H1 (cell line): ENCODE results near the gene OLA1. TPM values are rescaled to one million over a fixed set of nuclear protein-coding genes. Genes with fewer than 3 reads are reported as not detected.

Experiments
- CTCF ChIA-PET: fragments of 300-600 bp; sonication (Branson Sonifier 250); formaldehyde crosslinking; loops from one replicate; lab custom pipeline; 2021; ENCODE audit not compliant: partially characterized antibody; lab: Charles Lee
- POLR2A ChIA-PET: fragments of 300-600 bp; sonication (Branson Sonifier 250); formaldehyde crosslinking; loops from one replicate; lab custom pipeline; 2021; ENCODE audit warnings: inconsistent platforms; ENCODE audit not compliant: partially characterized antibody; lab: Charles Lee
- DNase-seq, 2 experiments: peaks; one replicate each; pipeline versions ENCODE4 v3.0.0 to v3.0.0-alpha.2; 2010 to 2022; ENCODE audit warnings: low spot score in 2 of 2, low read depth in 1 of 2, mixed read lengths in 1 of 2
- FAIRE-seq: peaks from 2 replicates; lab custom pipeline; 2011; peaks lifted over from hg19 to GRCh38; lab: Jason Lieb, UNC
- H2AFZ ChIP-seq: 2 replicates; pipeline ENCODE4 v1.8.1; 2012; ENCODE audit warnings: low read length, inconsistent platforms
- H2AK5ac ChIP-seq: 2 replicates; pipeline ENCODE4 v1.6.1; 2013; ENCODE audit warnings: low read depth, low read length
- H2BK120ac ChIP-seq: replicated peaks from 2 replicates; pipeline ENCODE3; 2013; ENCODE audit warnings: low read depth, low read length, inconsistent platforms
- H2BK12ac ChIP-seq: 2 replicates; pipeline ENCODE4 v1.6.1; 2013; ENCODE audit warnings: low read depth, low read length
- H2BK15ac ChIP-seq: 2 replicates; pipeline ENCODE4 v1.6.1; 2013; ENCODE audit warnings: low read length
- H2BK20ac ChIP-seq: 2 replicates; pipeline ENCODE4 v1.6.1; 2013; ENCODE audit warnings: low read length
- H2BK5ac ChIP-seq: 2 replicates; pipeline ENCODE4 v1.6.1; 2013; ENCODE audit warnings: low read depth, low read length
- H3K14ac ChIP-seq: 2 replicates; pipeline ENCODE4 v1.6.1; 2013; ENCODE audit warnings: inconsistent platforms; ENCODE audit not compliant: insufficient read length
- H3K18ac ChIP-seq: 2 replicates; pipeline ENCODE4 v1.6.1; 2013; ENCODE audit warnings: low read length; ENCODE audit errors: extremely low read depth
- H3K23ac ChIP-seq: 2 replicates; pipeline ENCODE4 v1.6.1; 2013; ENCODE audit warnings: inconsistent platforms; ENCODE audit not compliant: insufficient read length
- H3K23me2 ChIP-seq: 2 replicates; pipeline ENCODE4 v1.6.1; 2013; ENCODE audit warnings: low read depth, low read length
- H3K27ac ChIP-seq: 2 replicates; pipeline ENCODE4 v1.6.1; 2011; ENCODE audit warnings: low read depth, low read length, inconsistent platforms
- H3K27me3 ChIP-seq, 4 experiments: replicated peaks in 1 of 4; 1 replicate in 1 of 4; 2 replicates in 3 of 4; pipeline versions ENCODE4 v1.6.1 to v1.8.1; 2011 to 2013; ENCODE audit warnings: low read length in 3 of 4, mild to moderate bottlenecking in 3 of 4, inconsistent platforms in 2 of 4, mixed read lengths in 2 of 4, moderate library complexity in 1 of 4; ENCODE audit not compliant: control insufficient read depth in 3 of 4, insufficient read depth in 3 of 4; ENCODE audit errors: extremely low read depth in 1 of 4
- H3K36me3 ChIP-seq, 4 experiments: 2 replicates each; pipeline versions ENCODE4 v1.6.1 to v1.8.1; 2011 to 2013; ENCODE audit warnings: mild to moderate bottlenecking in 4 of 4, low read length in 3 of 4, moderate library complexity in 2 of 4, control low read depth in 1 of 4, inconsistent platforms in 1 of 4; ENCODE audit not compliant: insufficient read depth in 4 of 4, control insufficient read depth in 2 of 4
- H3K4ac ChIP-seq: replicated peaks from 2 replicates; pipeline ENCODE3; 2013; ENCODE audit warnings: low read length, low read depth, mixed read lengths, inconsistent platforms; ENCODE audit not compliant: insufficient read length
- H3K4me1 ChIP-seq, 4 experiments: replicated peaks in 1 of 4; 1 replicate in 1 of 4; 2 replicates in 3 of 4; pipeline versions ENCODE4 v1.6.1 to v1.8.1; 2011 to 2013; ENCODE audit warnings: low read length in 3 of 4, inconsistent platforms in 2 of 4, mixed read lengths in 1 of 4; ENCODE audit not compliant: insufficient read depth in 4 of 4, control insufficient read depth in 3 of 4
- H3K4me2 ChIP-seq, 2 experiments: 2 replicates each; pipeline versions ENCODE4 v1.6.1 to v1.8.1; 2011 to 2013; ENCODE audit warnings: low read depth in 2 of 2, low read length in 2 of 2, control low read depth in 1 of 2, inconsistent platforms in 1 of 2, mild to moderate bottlenecking in 1 of 2; ENCODE audit not compliant: insufficient read depth in 1 of 2
- H3K4me3 ChIP-seq, 4 experiments: fragments of 200-600, 300-600 bp in 1 of 4; sonication (generic), shearing (Covaris generic), sonication (Bioruptor Twin) in 1 of 4; 2 replicates each; pipeline versions ENCODE4 v1.5.1 to v1.8.1; 2011 to 2016; ENCODE audit warnings: low read length in 4 of 4, low read depth in 3 of 4, control low read depth in 2 of 4, inconsistent platforms in 2 of 4, mild to moderate bottlenecking in 2 of 4, mixed read lengths in 1 of 4, moderate library complexity in 1 of 4; ENCODE audit not compliant: insufficient read depth in 2 of 4; ENCODE audit errors: extremely low read depth in 1 of 4
- H3K56ac ChIP-seq: replicated peaks from 2 replicates; pipeline ENCODE3; 2013; ENCODE audit warnings: low read depth, mild to moderate bottlenecking, mixed read lengths, low read length, inconsistent platforms; ENCODE audit not compliant: insufficient read length
- H3K79me1 ChIP-seq: 2 replicates; pipeline ENCODE4 v1.6.1; 2013; ENCODE audit warnings: low read depth, low read length, control low read depth
- H3K79me2 ChIP-seq, 2 experiments: 2 replicates each; pipeline versions ENCODE4 v1.6.1 to v1.8.1; 2012 to 2013; ENCODE audit warnings: low read length in 2 of 2, mild to moderate bottlenecking in 2 of 2, inconsistent platforms in 1 of 2; ENCODE audit not compliant: insufficient read depth in 2 of 2, control insufficient read depth in 1 of 2
- H3K9ac ChIP-seq, 4 experiments: replicated peaks in 1 of 4; 1 replicate in 1 of 4; 2 replicates in 3 of 4; pipeline versions ENCODE4 v1.6.1 to v1.8.1; 2011 to 2013; ENCODE audit warnings: low read depth in 3 of 4, low read length in 3 of 4, control low read depth in 2 of 4, mild to moderate bottlenecking in 2 of 4, moderate library complexity in 2 of 4, inconsistent platforms in 1 of 4; ENCODE audit errors: extremely low read depth in 1 of 4
- H3K9me3 ChIP-seq, 2 experiments: 2 replicates each; pipeline versions ENCODE4 v1.6.1 to v1.8.1; 2012 to 2013; ENCODE audit warnings: mild to moderate bottlenecking in 2 of 2, moderate library complexity in 2 of 2, control low read depth in 1 of 2, inconsistent platforms in 1 of 2, low read depth in 1 of 2, low read length in 1 of 2, mixed read lengths in 1 of 2; ENCODE audit not compliant: insufficient read depth in 2 of 2
- H4K20me1 ChIP-seq, 2 experiments: replicated peaks in 1 of 2; 2 replicates each; pipeline versions ENCODE3 to v1.8.1; 2011 to 2013; ENCODE audit warnings: inconsistent platforms in 2 of 2, low read length in 2 of 2, mild to moderate bottlenecking in 1 of 2; ENCODE audit not compliant: insufficient read depth in 2 of 2, control insufficient read depth in 1 of 2
- H4K5ac ChIP-seq: 2 replicates; pipeline ENCODE4 v1.6.1; 2013; ENCODE audit warnings: low read length, low read depth, mixed read lengths, inconsistent platforms; ENCODE audit not compliant: insufficient read length
- H4K8ac ChIP-seq: 2 replicates; pipeline ENCODE4 v1.8.0; 2013; ENCODE audit warnings: mild to moderate bottlenecking, moderate library complexity, low read length, inconsistent platforms; ENCODE audit not compliant: insufficient read depth; ENCODE audit errors: extremely low read depth
- H4K91ac ChIP-seq: replicated peaks from 2 replicates; pipeline ENCODE3; 2013; ENCODE audit warnings: low read length, mixed read lengths, inconsistent platforms; ENCODE audit not compliant: insufficient read length
- BRCA1 ChIP-seq: IDR thresholded peaks from 2 replicates; pipeline ENCODE4 v1.6.1; 2012; ENCODE audit warnings: low read depth, low read length, improper control_type of control experiment
- EP300 ChIP-seq, 2 experiments: IDR thresholded peaks; 1 replicate in 1 of 2; 2 replicates in 1 of 2; pipeline ENCODE4 v1.6.1; 2011 to 2012; ENCODE audit warnings: low read depth in 2 of 2, low read length in 2 of 2, mild to moderate bottlenecking in 2 of 2, borderline replicate concordance in 1 of 2, inconsistent platforms in 1 of 2, moderate library complexity in 1 of 2
- EZH2 ChIP-seq: fragments of 200-600 bp; sonication (generic); IDR thresholded peaks from 2 replicates; pipeline ENCODE4 v1.7.1; 2012; ENCODE audit warnings: low read depth, mild to moderate bottlenecking, moderate library complexity, low read length, inconsistent platforms; ENCODE audit not compliant: severe bottlenecking
- KDM4A ChIP-seq: IDR thresholded peaks from one replicate; pipeline ENCODE4 v1.7.1; 2012; ENCODE audit warnings: low read depth, mild to moderate bottlenecking, moderate library complexity, low read length, inconsistent platforms; ENCODE audit not compliant: severe bottlenecking
- NANOG ChIP-seq: IDR thresholded peaks from 2 replicates; pipeline ENCODE4 v1.6.1; 2011; ENCODE audit warnings: low read length, low read depth, mild to moderate bottlenecking, inconsistent platforms; ENCODE audit not compliant: insufficient read depth, poor library complexity, severe bottlenecking
- RNF2 ChIP-seq: fragments of 200-900, 300-1000 bp; sonication (generic); IDR thresholded peaks from 2 replicates; pipeline ENCODE4 v1.7.1; 2016; ENCODE audit warnings: borderline replicate concordance, low read depth, mild to moderate bottlenecking, antibody characterized with exemption, low read length; ENCODE audit not compliant: poor library complexity, severe bottlenecking; ENCODE audit errors: missing control alignments
- SIN3A ChIP-seq, 2 experiments: IDR thresholded peaks in 1 of 2; conservative IDR thresholded peaks in 1 of 2; 2 replicates each; pipeline ENCODE4 v1.6.1; 2011 to 2012; ENCODE audit warnings: low read length in 2 of 2, improper control_type of control experiment in 1 of 2, low read depth in 1 of 2, mild to moderate bottlenecking in 1 of 2
- TAF7 ChIP-seq: optimal IDR thresholded peaks from 2 replicates; pipeline ENCODE3; 2011; ENCODE audit warnings: low read depth, mild to moderate bottlenecking, inconsistent platforms, low read length, moderate library complexity, borderline replicate concordance
- TBP ChIP-seq: IDR thresholded peaks from 2 replicates; pipeline ENCODE4 v1.6.1; 2011; ENCODE audit warnings: low read depth, low read length, improper control_type of control experiment
- TCF12 ChIP-seq: IDR thresholded peaks from 2 replicates; pipeline ENCODE4 v1.6.1; 2011; ENCODE audit warnings: low read depth, mild to moderate bottlenecking, low read length
- TEAD4 ChIP-seq: IDR thresholded peaks from 2 replicates; pipeline ENCODE4 v1.6.1; 2012; ENCODE audit warnings: low read depth, low read length, inconsistent platforms, mixed read lengths
- WGBS, 2 experiments: shearing (Covaris generic) in 1 of 2; methylation state at CpG; one replicate each; pipeline versions ENCODE4 v1.1.6 to v1.1.7; 2013 to 2015; ENCODE audit warnings: low lambda C conversion rate in 2 of 2, mixed read lengths in 2 of 2, inconsistent platforms in 1 of 2, low coverage in 1 of 2, missing lambda C conversion rate in 1 of 2; ENCODE audit not compliant: insufficient replicate concordance in 2 of 2, insufficient coverage in 1 of 2, insufficient read length in 1 of 2; ENCODE audit errors: extremely low coverage in 1 of 2, missing lambda C conversion rate in 1 of 2; 5-methylcytosine and 5-hydroxymethylcytosine counted together
- polyA plus RNA-seq, 7 experiments: library from polyadenylated mRNA; depleted of rRNA in 3 of 7; stranded (reverse) in 5 of 7; unstranded in 2 of 7; fragments of >200 nt in 5 of 7; fragments of 200-250 nt in 2 of 7; gene quantifications; 1 replicate in 5 of 7; 2 replicates in 1 of 7; 4 replicates in 1 of 7; pipeline versions ENCODE4 v1.2.1 to v1.2.3, GENCODE V29; 2011 to 2013; ENCODE audit warnings: missing spikeins in 2 of 7, mixed read lengths in 2 of 7
- total RNA-seq: library from RNA; stranded (reverse); fragmentation: NEBNext Ultra II Directional; extraction: Animal tissue kit (Norgen Biotek cat#: 25700); gene quantifications from 2 replicates; pipeline ENCODE4 v1.2.1, GENCODE V29; 2021

OLA1 gene
- total and polyA plus RNA-seq, 2 of the 8 experiments (the other 6 are each of a cell fraction or from before 2014, with no cell fraction given): 39.3 to 158 TPM

GRCh38 chr2:174028935-174029334, 219.4 kb downstream of the OLA1 start:
- no peak overlapping the region for H2BK15ac ChIP-seq
- DNase-seq (no peak), FAIRE-seq (no peak)
- H2BK20ac ChIP-seq: no peak overlapping the region
- H2AFZ ChIP-seq: no peak overlapping the region
- ChIA-PET POLR2A (no interaction called here), CTCF (interaction anchor here (1.2 to 1.7 kb wide), 2 partner anchors 12 to 49 kb away, joined by 3 to 5 read pairs; no protein-coding TSS in a partner anchor)
- H3K23me2 ChIP-seq: no peaks in the 10 kb centered on the region
- H4K20me1 ChIP-seq: no peaks in the 10 kb centered on the region
- 82% methylated on average over 5 of the region's 5 CpGs; no CpG with 5 or more reads in 1 of the 2 experiments for WGBS, 2 experiments
- H2AK5ac ChIP-seq: no peak overlapping the region
- H3K4me2 ChIP-seq: no peak overlapping the region
- no peaks in the 10 kb centered on the region for H3K36me3 ChIP-seq
- H3K79me2 ChIP-seq: no peaks in the 10 kb centered on the region
- no peak overlapping the region for H4K91ac ChIP-seq
- no peak overlapping the region for H3K27ac ChIP-seq
- no peak overlapping the region for H3K4me3 ChIP-seq
- no peak overlapping the region for H3K23ac ChIP-seq
- H3K18ac ChIP-seq: no peak overlapping the region
- H3K9ac ChIP-seq: no peak overlapping the region
- H3K27me3 ChIP-seq: no peaks in the 10 kb centered on the region; a peak in 1 of 7 replicates
- H2BK120ac ChIP-seq: no peak overlapping the region
- H3K79me1 ChIP-seq: no peaks in the 10 kb centered on the region
- peaks cover 10 to 18% (median 14%) of the 10 kb centered on the region in 4 experiments for H3K4me1 ChIP-seq
- H3K14ac ChIP-seq: no peak overlapping the region
- no peak overlapping the region for H4K5ac ChIP-seq
- no peak overlapping the region for H2BK5ac ChIP-seq
- H3K56ac ChIP-seq: no peak overlapping the region
- no peaks in the 10 kb centered on the region for H3K9me3 ChIP-seq
- H2BK12ac ChIP-seq: no peak overlapping the region
- H3K4ac ChIP-seq: no peak overlapping the region
- no peak overlapping the region for H4K8ac ChIP-seq
- TF ChIP-seq BRCA1 (no peak), EP300 (IDR thresholded peaks at IDR 0.05; ENCODE audit: borderline replicate concordance in 1 of 2, low read depth in 2 of 2, low read length in 2 of 2) (no peak), TCF12 (no peak), NANOG (no peak), TBP (no peak), TAF7 (no peak), EZH2 (no peak), KDM4A (no peak), SIN3A (conservative IDR thresholded peaks at IDR 0.05 in 1 of 2, IDR thresholded peaks at IDR 0.05 in 1 of 2; ENCODE audit: low read depth in 1 of 2, low read length in 2 of 2) (no peak), RNF2 (no peak), TEAD4 (no peak)
- TF ChIP-seq, all 59 proteins: peak for 0
